ENCODE results near the gene PLPP7. TPM values are rescaled to one million over a fixed set of nuclear protein-coding genes. Genes with fewer than 3 reads are reported as not detected.
"Not testable (repeated sequence)": the region's sequence is repeated elsewhere in the genome, so short reads cannot be mapped to it uniquely, and the experiment has no call there.

The PLPP7 gene
- total and polyA plus RNA-seq, 3 experiments from 2014 or later = not detected

- POLR2A ChIA-PET = no interaction called here
- no peaks in the 10 kb centered on the region for H3K36me3 ChIP-seq (ENCODE audit: insufficient read depth, low read length)
- H3K27ac Mint-ChIP-seq = no peak overlapping the region
- peaks cover 3 to 4% (median 4%) of the 10 kb centered on the region in 3 donors for H3K4me1 Mint-ChIP-seq
- H3K4me1 ChIP-seq (ENCODE audit: insufficient read depth, low read length) = no peaks in the 10 kb centered on the region
- DNase-seq = no peak
- no peak overlapping the region for H3K4me3 Mint-ChIP-seq
- H3K27ac ChIP-seq (ENCODE audit: low read depth, low read length) = no peak overlapping the region
- H3K27me3 Mint-ChIP-seq = no peaks in the 10 kb centered on the region
- no peaks in the 10 kb centered on the region for H3K9me3 ChIP-seq (ENCODE audit: low read length)
- no peaks in the 10 kb centered on the region for H3K27me3 ChIP-seq (ENCODE audit: insufficient read depth, low read length, poor library complexity, severe bottlenecking)
- CTCF ChIA-PET = interaction anchor here (7.2 kb wide), 1 partner anchor 154 kb away, joined by 175 read pairs; no protein-coding TSS in a partner anchor
- no peaks in the 10 kb centered on the region for H3K9me3 Mint-ChIP-seq
- no peaks in the 10 kb centered on the region for H3K36me3 Mint-ChIP-seq
- H3K4me3 ChIP-seq (ENCODE audit: low read length) = no peak overlapping the region
Observed at GRCh38 chr9:131333771-131334628, 44.5 kb downstream of the PLPP7 start.

GRCh38 chr9:131334629-131335367 is 45.3 kb downstream of the PLPP7 start:
- DNase-seq = no peak
- Histone ChIP-seq H3K9me3 (ENCODE audit: low read length) (no peaks in the 10 kb centered on the region), H3K4me3 (ENCODE audit: low read length) (no peak overlapping the region), H3K27me3 (ENCODE audit: insufficient read depth, low read length, poor library complexity, severe bottlenecking) (no peaks in the 10 kb centered on the region), H3K4me1 (ENCODE audit: insufficient read depth, low read length) (no peaks in the 10 kb centered on the region), H3K36me3 (ENCODE audit: insufficient read depth, low read length) (no peaks in the 10 kb centered on the region), H3K27ac (ENCODE audit: low read depth, low read length) (no peak overlapping the region)
- peak overlapping the region in 1 of 8 donors; percentile 57 for H3K27ac Mint-ChIP-seq
- peaks cover 3 to 4% (median 4%) of the 10 kb centered on the region in 3 donors for H3K4me1 Mint-ChIP-seq
- no peaks in the 10 kb centered on the region for H3K36me3 Mint-ChIP-seq
- POLR2A ChIA-PET = no interaction called here
- no peaks in the 10 kb centered on the region for H3K27me3 Mint-ChIP-seq
- no peaks in the 10 kb centered on the region for H3K9me3 Mint-ChIP-seq
- H3K4me3 Mint-ChIP-seq = no peak overlapping the region
- CTCF ChIA-PET = interaction anchor here (2.2 to 7.2 kb wide), 2 partner anchors 67 to 155 kb away, joined by 10 to 175 read pairs; no protein-coding TSS in a partner anchor

DNA sequence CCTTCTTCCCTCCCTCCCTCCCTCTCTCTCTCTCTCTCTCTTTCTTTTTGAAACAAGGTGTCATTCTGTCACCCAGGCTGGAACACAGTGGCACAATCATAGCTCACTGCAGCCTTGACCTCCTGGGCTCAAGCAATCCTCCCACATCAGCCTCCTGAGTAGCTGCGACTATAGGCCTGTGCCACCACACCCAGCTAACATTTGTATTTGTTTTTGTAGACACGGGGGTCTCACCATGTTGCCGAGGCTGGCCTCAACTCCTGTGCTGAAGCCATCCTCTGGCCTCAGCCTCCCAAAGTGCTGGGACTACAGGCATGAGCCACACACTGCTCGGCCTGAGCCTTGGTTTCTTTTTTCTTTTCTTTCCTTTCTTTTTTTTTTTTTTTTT is 45.8 kb downstream of the PLPP7 start:
- Histone ChIP-seq H3K36me3 (ENCODE audit: insufficient read depth, low read length) (no peaks in the 10 kb centered on the region), H3K4me1 (ENCODE audit: insufficient read depth, low read length) (no peaks in the 10 kb centered on the region), H3K4me3 (ENCODE audit: low read length) (no peak overlapping the region), H3K9me3 (ENCODE audit: low read length) (no peaks in the 10 kb centered on the region), H3K27me3 (ENCODE audit: insufficient read depth, low read length, poor library complexity, severe bottlenecking) (no peaks in the 10 kb centered on the region), H3K27ac (ENCODE audit: low read depth, low read length) (no peak overlapping the region)
- Mint-ChIP-seq H3K36me3 (no peaks in the 10 kb centered on the region), H3K27me3 (no peaks in the 10 kb centered on the region), H3K4me3 (no peak overlapping the region), H3K4me1 (peaks cover 3 to 4% (median 4%) of the 10 kb centered on the region in 3 donors), H3K27ac (no peak overlapping the region), H3K9me3 (no peaks in the 10 kb centered on the region)
- DNase-seq = no peak
- POLR2A ChIA-PET = interaction anchor here (0.7 kb wide), 1 partner anchor 97 kb away, joined by 7 read pairs; no protein-coding TSS in a partner anchor
- CTCF ChIA-PET = interaction anchor here (1.4 to 7.2 kb wide), 6 partner anchors 38 to 155 kb away, joined by 5 to 175 read pairs (median 10); no protein-coding TSS in a partner anchor

DNA sequence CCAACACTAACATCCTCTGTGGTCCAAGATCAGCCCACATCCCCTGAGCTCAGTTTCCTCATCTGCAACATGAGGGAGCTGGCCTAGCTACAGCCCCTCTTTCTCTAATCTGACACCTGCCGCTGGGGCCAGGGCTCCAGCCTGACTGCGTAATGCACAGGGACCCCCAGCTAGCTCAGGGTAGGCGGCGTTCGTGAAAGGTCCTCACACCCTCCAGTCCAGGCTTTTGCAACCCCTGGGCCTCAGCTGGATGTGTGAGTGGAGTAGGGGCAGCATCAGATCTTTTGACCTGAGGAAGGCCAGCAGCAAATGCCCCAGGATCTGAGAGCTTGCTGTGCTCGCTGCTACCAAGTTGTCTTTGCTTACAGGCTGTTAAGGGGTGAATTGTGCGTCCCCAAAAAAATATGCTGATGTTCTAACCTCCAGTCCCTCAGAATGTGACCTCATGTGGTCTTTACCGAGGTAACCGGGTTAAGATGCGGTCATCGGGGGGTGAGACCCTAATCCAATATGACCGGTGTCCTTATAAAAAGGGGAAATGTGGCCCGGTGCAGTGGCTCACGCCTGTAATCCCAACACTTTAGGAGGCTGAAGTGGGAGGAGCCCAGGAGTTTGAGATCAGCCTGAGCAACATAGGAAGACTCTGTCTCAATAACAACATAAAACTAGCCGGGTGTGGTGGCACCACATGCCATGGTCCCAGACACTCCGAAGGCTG is 47.8 kb downstream of the PLPP7 start:
- Histone ChIP-seq H3K4me1 (ENCODE audit: insufficient read depth, low read length) (no peaks in the 10 kb centered on the region), H3K4me3 (ENCODE audit: low read length) (no peak overlapping the region), H3K36me3 (ENCODE audit: insufficient read depth, low read length) (no peaks in the 10 kb centered on the region), H3K27me3 (ENCODE audit: insufficient read depth, low read length, poor library complexity, severe bottlenecking) (no peaks in the 10 kb centered on the region), H3K9me3 (ENCODE audit: low read length) (no peaks in the 10 kb centered on the region), H3K27ac (ENCODE audit: low read depth, low read length) (no peak overlapping the region)
- peaks cover 3 to 4% (median 4%) of the 10 kb centered on the region in 3 donors for H3K4me1 Mint-ChIP-seq
- peaks cover 0 to 3% of the 10 kb centered on the region in 2 donors for H3K27me3 Mint-ChIP-seq
- no peak overlapping the region for H3K4me3 Mint-ChIP-seq
- DNase-seq = no peak
- POLR2A ChIA-PET = interaction anchor here (1.1 kb wide), 1 partner anchor 95 kb away, joined by 7 read pairs; no protein-coding TSS in a partner anchor
- no peaks in the 10 kb centered on the region for H3K36me3 Mint-ChIP-seq
- no peak overlapping the region for H3K27ac Mint-ChIP-seq
- CTCF ChIA-PET = interaction anchor here (0.8 to 7.2 kb wide), 20 partner anchors 9 to 423 kb away, joined by 3 to 175 read pairs (median 6); no protein-coding TSS in a partner anchor
- H3K9me3 Mint-ChIP-seq = no peaks in the 10 kb centered on the region

DNA sequence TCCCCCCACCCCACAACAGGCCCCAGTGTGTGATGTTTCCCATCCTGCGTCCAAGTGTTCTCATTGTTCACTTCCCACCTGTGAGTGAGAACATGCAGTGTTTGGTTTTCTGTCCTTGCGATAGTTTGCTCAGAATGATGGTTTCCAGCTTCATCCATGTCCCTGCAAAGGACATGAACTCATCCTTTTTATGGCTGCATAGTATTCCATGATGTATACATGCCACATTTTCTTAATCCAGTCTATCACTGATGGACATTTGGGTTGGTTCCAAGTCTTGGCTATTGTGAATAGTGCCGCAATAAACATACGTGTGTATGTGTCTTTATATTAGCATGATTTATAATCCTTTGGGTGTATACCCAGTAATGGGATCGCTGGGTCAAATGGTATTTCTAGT is 49.7 kb downstream of the PLPP7 start:
- CTCF ChIA-PET = interaction anchor here (1.4 to 7.2 kb wide), 2 partner anchors 91 to 159 kb away, joined by 5 to 175 read pairs; no protein-coding TSS in a partner anchor
- H3K36me3 Mint-ChIP-seq; POLR2A ChIA-PET; H3K27me3 ChIP-seq (ENCODE audit: insufficient read depth, low read length, poor library complexity, severe bottlenecking); H3K9me3 Mint-ChIP-seq; H3K4me1 ChIP-seq (ENCODE audit: insufficient read depth, low read length); H3K4me1 Mint-ChIP-seq; DNase-seq; H3K9me3 ChIP-seq (ENCODE audit: low read length); H3K27ac Mint-ChIP-seq; H3K36me3 ChIP-seq (ENCODE audit: insufficient read depth, low read length); H3K27me3 Mint-ChIP-seq; H3K4me3 Mint-ChIP-seq; H3K27ac ChIP-seq (ENCODE audit: low read depth, low read length); H3K4me3 ChIP-seq (ENCODE audit: low read length): not testable (repeated sequence)

GRCh38 chr9:131344931-131345535 is 55.5 kb downstream of the PLPP7 start:
- POLR2A ChIA-PET; H3K27me3 ChIP-seq (ENCODE audit: insufficient read depth, low read length, poor library complexity, severe bottlenecking); H3K9me3 Mint-ChIP-seq; DNase-seq; H3K4me3 ChIP-seq (ENCODE audit: low read length); H3K4me1 ChIP-seq (ENCODE audit: insufficient read depth, low read length); H3K27me3 Mint-ChIP-seq; H3K4me3 Mint-ChIP-seq; H3K4me1 Mint-ChIP-seq; CTCF ChIA-PET; H3K36me3 ChIP-seq (ENCODE audit: insufficient read depth, low read length); H3K27ac ChIP-seq (ENCODE audit: low read depth, low read length); H3K27ac Mint-ChIP-seq; H3K36me3 Mint-ChIP-seq; H3K9me3 ChIP-seq (ENCODE audit: low read length): not testable (repeated sequence)

DNA sequence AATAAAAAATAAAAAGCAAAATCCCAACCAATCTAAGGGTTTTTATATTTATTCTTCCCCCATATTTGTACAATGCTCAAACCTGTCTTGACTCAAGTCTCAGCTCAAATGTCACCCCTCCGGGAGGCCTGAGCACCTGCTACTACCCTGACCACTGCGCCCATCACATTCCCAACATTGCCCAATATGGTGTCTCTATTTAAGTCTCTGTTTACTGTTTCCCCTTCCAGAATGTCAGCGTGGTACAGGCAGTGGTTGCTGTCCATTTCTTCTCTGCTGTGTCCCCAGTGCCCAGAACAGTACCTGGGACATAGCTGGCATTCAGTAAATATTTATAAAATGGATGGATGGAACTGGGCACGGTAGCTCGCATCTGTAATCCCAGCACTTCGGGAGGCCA is 57.0 kb downstream of the PLPP7 start:
- Mint-ChIP-seq H3K27me3 (peaks cover 3 to 5% of the 10 kb centered on the region in 2 donors), H3K9me3 (no peaks in the 10 kb centered on the region)
- CTCF ChIA-PET = interaction anchor here (1.3 kb wide), 1 partner anchor 10 kb away, joined by 5 read pairs; no protein-coding TSS in a partner anchor

More for the DNA sequence above, 57.0 kb downstream of the PLPP7 start:
- Mint-ChIP-seq H3K27ac (peak overlapping the region in 2 of 8 donors; percentile 52 to 68), H3K36me3 (no peaks in the 10 kb centered on the region), H3K4me1 (peaks cover 5 to 7% (median 7%) of the 10 kb centered on the region in 3 donors), H3K4me3 (no peak overlapping the region)
- no peak for DNase-seq
- Histone ChIP-seq H3K4me1 (ENCODE audit: insufficient read depth, low read length) (peaks cover 7% of the 10 kb centered on the region), H3K4me3 (ENCODE audit: low read length) (no peak overlapping the region), H3K36me3 (ENCODE audit: insufficient read depth, low read length) (no peaks in the 10 kb centered on the region), H3K27ac (ENCODE audit: low read depth, low read length) (no peak overlapping the region), H3K9me3 (ENCODE audit: low read length) (no peaks in the 10 kb centered on the region), H3K27me3 (ENCODE audit: insufficient read depth, low read length, poor library complexity, severe bottlenecking) (no peaks in the 10 kb centered on the region)
- POLR2A ChIA-PET = no interaction called here
